GM12892 (cell line): ENCODE data around the gene PADI1.

Experiments
- DNase-seq: peaks from one replicate; pipeline ENCODE4 v3.0.0; 2011; ENCODE audit not compliant: insufficient read length
- FAIRE-seq: peaks from 2 replicates; lab custom pipeline; 2011; peaks lifted over from hg19 to GRCh38; lab: Jason Lieb, UNC
- POLR2A ChIP-seq: IDR thresholded peaks from 2 replicates; pipeline ENCODE4 v1.6.1; 2011; ENCODE audit warnings: low read depth, low read length, control low read depth
- POLR2AphosphoS5 ChIP-seq: IDR thresholded peaks from 2 replicates; pipeline ENCODE4 v1.6.1; 2011; ENCODE audit warnings: low read depth, low read length, control low read depth
- TAF1 ChIP-seq: IDR thresholded peaks from 2 replicates; pipeline ENCODE4 v1.6.1; 2011; ENCODE audit warnings: low read depth, mild to moderate bottlenecking, control low read depth, low read length, borderline replicate concordance

PADI1 gene

DNA sequence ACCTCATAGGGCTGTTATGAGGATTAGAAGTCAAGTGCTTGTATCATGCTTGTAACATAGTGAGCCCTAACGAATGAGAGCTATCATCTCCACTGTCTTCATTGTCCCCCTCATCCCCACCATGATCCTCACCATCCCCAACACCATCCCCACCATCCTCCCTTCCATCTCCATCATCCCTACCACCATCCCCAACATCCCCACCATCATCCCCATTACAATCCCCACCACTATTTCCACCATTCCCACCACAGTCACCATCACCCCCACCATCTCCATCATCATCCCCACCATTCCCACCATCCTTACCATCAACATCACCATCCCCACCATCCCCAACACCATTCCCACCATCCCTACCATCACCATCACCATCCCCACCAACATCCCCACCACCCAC is 39.1 kb upstream of the PADI1 start:
- DNase-seq (no peak), FAIRE-seq (no peak)
- TF ChIP-seq TAF1 (no peak), POLR2A (no peak), POLR2AphosphoS5 (no peak)

DNA sequence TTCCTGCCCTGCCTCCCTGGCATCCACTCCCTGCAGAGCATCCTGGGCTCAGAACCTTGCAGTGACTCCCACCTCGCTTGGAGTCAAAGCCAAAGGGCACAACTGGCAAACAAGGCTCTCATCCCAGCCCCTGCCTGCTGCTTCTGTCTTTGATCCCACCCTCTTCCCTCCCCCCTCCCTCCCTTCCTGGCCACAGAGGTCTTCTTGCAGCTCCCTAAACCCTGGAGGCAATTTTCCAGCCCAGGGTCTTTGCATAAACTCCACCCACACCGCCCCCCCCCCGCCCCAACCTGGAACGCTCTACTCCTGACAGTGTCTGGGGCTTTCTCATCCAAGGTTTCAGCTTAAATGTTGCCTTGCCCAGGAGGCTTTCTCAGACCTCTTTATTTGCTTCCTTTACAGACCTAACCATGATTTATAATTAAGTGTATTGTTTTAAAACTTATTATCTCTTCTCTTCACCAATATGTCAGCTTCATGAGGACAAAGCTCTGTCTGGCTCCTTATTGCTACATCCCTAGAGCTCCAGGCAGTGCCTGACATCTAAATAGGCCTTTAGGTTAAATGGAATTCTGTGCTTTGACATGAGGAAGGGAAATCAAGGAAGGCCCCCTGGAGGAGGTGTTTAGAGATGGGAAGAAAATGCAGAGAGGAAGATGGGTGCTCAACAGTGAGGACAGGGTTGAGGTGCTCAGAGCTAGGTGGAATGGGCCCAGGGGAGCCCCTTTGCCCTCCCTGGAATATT is 37.7 kb upstream of the PADI1 start:
- FAIRE-seq (no peak), DNase-seq (no peak)
- TF ChIP-seq POLR2A, result no peak
- TF ChIP-seq TAF1, result no peak
- TF ChIP-seq POLR2AphosphoS5, result no peak

- TF ChIP-seq POLR2A, result no peak
- TF ChIP-seq TAF1, result no peak
- TF ChIP-seq POLR2AphosphoS5, result no peak
- DNase-seq (no peak), FAIRE-seq (no peak)
These were observed 37.2 kb upstream of the PADI1 start for GRCh38 chr1:17167786-17168090.

DNA sequence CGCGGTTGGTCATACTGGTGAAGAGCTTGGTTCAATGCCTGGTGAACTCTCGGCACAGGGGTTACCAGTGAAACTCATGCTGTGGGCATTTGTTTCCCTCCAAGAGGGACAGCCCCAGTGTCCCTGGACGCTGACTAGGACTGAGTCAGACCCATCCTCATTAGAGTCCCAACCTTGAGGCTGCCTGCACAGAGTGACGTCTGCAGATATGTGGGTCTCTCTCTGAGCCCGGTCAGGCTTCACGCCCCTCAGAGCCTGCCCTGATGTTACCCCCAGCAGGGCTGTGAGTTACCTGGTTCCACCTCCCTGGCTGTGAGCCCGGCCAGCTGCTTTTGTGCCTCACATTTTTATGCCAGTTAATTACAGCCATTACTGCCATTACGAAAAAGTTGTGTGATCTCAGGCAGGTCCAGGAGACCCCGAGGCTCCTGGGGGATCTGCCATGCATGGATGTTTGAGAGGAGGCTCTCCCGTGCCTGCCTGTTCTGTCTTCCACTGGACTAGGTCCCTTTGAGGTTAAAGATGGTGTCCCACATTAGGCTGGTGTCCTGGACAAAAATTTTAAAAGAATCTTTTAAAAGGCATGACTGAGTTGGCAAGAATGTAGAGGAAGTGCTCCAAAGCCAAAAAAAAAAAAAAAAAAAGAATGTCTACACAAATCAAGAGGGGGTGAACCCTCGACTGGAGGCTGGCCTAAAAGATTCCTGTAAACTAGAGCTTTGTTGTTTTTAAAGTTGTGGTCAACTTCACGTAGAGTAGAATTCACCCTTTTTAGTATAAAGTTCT is 36.6 kb upstream of the PADI1 start:
- FAIRE-seq, result no peak
- TF ChIP-seq POLR2A (no peak), TAF1 (no peak), POLR2AphosphoS5 (no peak)
- no peak for DNase-seq

GRCh38 chr1:17170571-17170970 is 34.4 kb upstream of the PADI1 start:
- TF ChIP-seq POLR2A (no peak), POLR2AphosphoS5 (no peak), TAF1 (no peak)
- DNase-seq (no peak), FAIRE-seq (no peak)

- DNase-seq (no peak), FAIRE-seq (no peak)
- TF ChIP-seq POLR2A (no peak), POLR2AphosphoS5 (no peak), TAF1 (no peak)
These were observed 31.7 kb upstream of the PADI1 start for GRCh38 chr1:17173217-17173616.

DNA sequence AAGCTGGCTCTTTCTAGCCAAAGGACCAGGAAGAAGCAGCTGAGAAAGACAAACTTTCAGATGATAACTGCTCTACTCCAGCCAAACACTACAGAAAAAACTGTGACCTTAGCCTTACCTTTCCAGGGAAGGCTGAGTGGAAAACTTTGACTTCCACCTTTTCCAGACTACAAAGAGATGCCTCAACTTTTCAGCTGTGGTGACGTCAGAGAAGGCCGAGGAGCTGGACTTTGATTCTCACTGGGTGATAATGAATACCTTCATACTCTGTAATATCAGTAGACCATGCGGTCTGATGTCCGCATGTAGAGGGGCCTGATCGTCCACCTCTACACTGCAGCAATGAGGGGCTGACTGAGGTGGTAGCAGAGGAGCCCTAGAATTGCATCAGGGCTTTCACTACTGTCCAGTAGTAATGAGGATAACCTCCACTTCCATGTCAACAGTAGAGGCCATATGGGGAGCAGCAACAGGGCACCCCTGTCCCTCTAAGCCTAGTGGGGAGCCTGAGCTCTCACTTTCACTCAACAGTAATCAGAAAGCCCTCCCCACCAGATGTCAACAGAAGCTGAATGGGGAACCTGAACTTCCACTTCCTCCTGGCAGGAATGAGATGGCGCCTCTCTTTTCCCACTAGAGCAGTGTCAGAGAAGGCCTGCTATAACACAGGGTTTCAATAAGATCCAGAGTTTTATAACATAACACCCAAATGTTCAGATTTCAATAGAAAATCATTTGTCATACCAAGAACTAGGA is 28.4 kb upstream of the PADI1 start:
- no peak for DNase-seq
- TF ChIP-seq TAF1, result no peak
- TF ChIP-seq POLR2A, result no peak
- no peak for TF ChIP-seq POLR2AphosphoS5
- FAIRE-seq, result no peak

DNA sequence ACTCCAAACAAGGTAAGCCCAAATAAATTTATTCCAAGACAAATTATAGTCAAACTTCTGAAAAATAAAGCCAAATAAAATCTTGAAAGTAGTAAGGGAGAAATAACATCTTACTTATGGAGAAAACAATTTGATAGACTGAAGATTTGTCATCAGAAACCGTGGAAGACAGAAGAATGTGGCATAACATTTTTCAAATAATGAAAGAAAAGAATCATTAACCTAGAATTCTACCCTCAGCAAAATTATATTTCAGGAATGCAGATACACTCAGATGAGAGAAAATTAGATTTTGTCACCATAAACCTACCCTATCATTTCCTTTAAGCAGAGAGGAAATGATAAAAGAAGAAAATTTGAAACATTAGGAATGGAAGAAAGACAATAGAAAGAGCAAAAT is 27.3 kb upstream of the PADI1 start:
- DNase-seq, result no peak
- TF ChIP-seq TAF1, result no peak
- TF ChIP-seq POLR2A, result no peak
- no peak for FAIRE-seq

- no peak for TF ChIP-seq POLR2A
- DNase-seq, result no peak
- peak; percentile 63 for FAIRE-seq
These were observed 23.0 kb upstream of the PADI1 start for GRCh38 chr1:17181781-17182464.

GRCh38 chr1:17183388-17184160 is 21.4 kb upstream of the PADI1 start:
- TF ChIP-seq POLR2A (no peak), POLR2AphosphoS5 (no peak), TAF1 (no peak)

More at GRCh38 chr1:17183388-17184160, 21.4 kb upstream of the PADI1 start:
- no peak for FAIRE-seq
- DNase-seq, result no peak
